K562 (cell line): ENCODE measurements around the gene NT5DC1. TPM values are rescaled to one million over a fixed set of nuclear protein-coding genes. Genes with fewer than 3 reads are reported as not detected.
A peak's percentile ranks its signal among the peaks of the same experiment; 100 is the strongest.

Experiments
- ATF7 ChIP-seq: fragments of 450-650 bp; IDR thresholded peaks from 2 replicates; pipeline ENCODE4 v1.7.1; 2014; ENCODE audit warnings: mild to moderate bottlenecking, moderate library complexity
- CEBPG ChIP-seq, 3 experiments: fragments of 200-800 bp in 1 of 3; sonication (Bioruptor generic) in 1 of 3; sonication (generic) in 1 of 3; formaldehyde crosslinking in 1 of 3; IDR thresholded peaks in 2 of 3; conservative IDR thresholded peaks in 1 of 3; 2 replicates each; pipeline versions ENCODE4 v1.6.1 to v1.8.0; 2016 to 2022; ENCODE audit warnings: missing compliant biosample characterization in 2 of 3, missing genetic modification characterization in 2 of 3, mild to moderate bottlenecking in 1 of 3, missing genetic modification reagents in 1 of 3
- CXXC5 ChIP-seq: fragments of 250-450 bp; sonication (Bioruptor Pico); IDR thresholded peaks from 2 replicates; pipeline ENCODE4 v1.8.0; 2022; ENCODE audit warnings: inconsistent platforms, mild to moderate bottlenecking, moderate library complexity
- DPF2 ChIP-seq: fragments of 450-650 bp; IDR thresholded peaks from 2 replicates; pipeline ENCODE4 v1.6.1; 2016
- JUND ChIP-seq, 2 experiments: IDR thresholded peaks; 2 replicates in 1 of 2; 3 replicates in 1 of 2; pipeline ENCODE4 v1.6.1; 2011; ENCODE audit warnings: borderline replicate concordance in 2 of 2, low read depth in 2 of 2, low read length in 2 of 2, improper control_type of control experiment in 1 of 2, missing biosample characterization in 1 of 2, missing genetic modification characterization in 1 of 2, missing genetic modification reagents in 1 of 2
- KLF1 ChIP-seq: fragments of 450-650 bp; IDR thresholded peaks from 2 replicates; pipeline ENCODE4 v1.6.1; 2016; ENCODE audit warnings: missing genetic modification characterization, missing compliant biosample characterization
- LEF1 ChIP-seq: fragments of 450-650 bp; IDR thresholded peaks from 2 replicates; pipeline ENCODE4 v1.6.1; 2016; ENCODE audit warnings: mild to moderate bottlenecking
- MBD2 ChIP-seq: sonication (generic); IDR thresholded peaks from 2 replicates; pipeline ENCODE4 v1.6.1; 2016; ENCODE audit warnings: low read depth, borderline replicate concordance
- MXI1 ChIP-seq: IDR thresholded peaks from 2 replicates; pipeline ENCODE4 v1.6.1; 2011; ENCODE audit warnings: low read depth, mild to moderate bottlenecking, improper control_type of control experiment, low read length
- MYC ChIP-seq, 2 experiments: fragments of 250-450 bp in 1 of 2; sonication (Bioruptor Pico) in 1 of 2; IDR thresholded peaks; 2 replicates each; pipeline versions ENCODE4 v1.5.1 to v1.6.1; 2012 to 2021; ENCODE audit warnings: low read depth in 2 of 2, borderline replicate concordance in 1 of 2, improper control_type of control experiment in 1 of 2, low read length in 1 of 2, mild to moderate bottlenecking in 1 of 2, moderate library complexity in 1 of 2
- NEUROD1 ChIP-seq: fragments of 150-350 bp; IDR thresholded peaks from 2 replicates; pipeline ENCODE4 v1.6.1; 2014; ENCODE audit warnings: borderline replicate concordance, low read length, low read depth; ENCODE audit not compliant: partially characterized antibody
- PHF8 ChIP-seq: fragments of 200-600 bp; sonication (generic); IDR thresholded peaks from 2 replicates; pipeline ENCODE4 v1.6.1; 2012; ENCODE audit warnings: mixed run types, mild to moderate bottlenecking, inconsistent platforms, low read length, moderate library complexity, borderline replicate concordance
- RBM15 ChIP-seq: fragments of 200-400 bp; formaldehyde crosslinking; IDR thresholded peaks from 2 replicates; pipeline ENCODE4 v1.6.1; 2018; ENCODE audit warnings: mild to moderate bottlenecking, low read length, moderate library complexity; ENCODE audit not compliant: insufficient read depth
- RFX5 ChIP-seq: IDR thresholded peaks from 2 replicates; pipeline ENCODE4 v1.6.1; 2011; ENCODE audit warnings: low read depth, mild to moderate bottlenecking, improper control_type of control experiment, low read length
- TAF1 ChIP-seq: IDR thresholded peaks from 2 replicates; pipeline ENCODE4 v1.6.1; 2011; ENCODE audit warnings: mild to moderate bottlenecking, low read length, moderate library complexity; ENCODE audit not compliant: insufficient read depth, control insufficient read depth, severe bottlenecking; ENCODE audit errors: extremely low read depth
- VEZF1 ChIP-seq: fragments of 200-800 bp; sonication (Bioruptor generic); IDR thresholded peaks from 2 replicates; pipeline ENCODE4 v1.6.1; 2017; ENCODE audit warnings: missing genetic modification characterization, missing compliant biosample characterization
- ZC3H11A ChIP-seq: IDR thresholded peaks from 2 replicates; pipeline ENCODE4 v1.6.1; 2012; ENCODE audit warnings: low read depth, low read length, improper control_type of control experiment
- ZFX ChIP-seq: sonication (generic); formaldehyde crosslinking; IDR thresholded peaks from 2 replicates; pipeline ENCODE4 v1.8.0; 2022; ENCODE audit warnings: mild to moderate bottlenecking, missing genetic modification reagents, moderate library complexity
- ZNF398 ChIP-seq: fragments of 250-450 bp; sonication (Bioruptor Pico); IDR thresholded peaks from 2 replicates; pipeline ENCODE4 v1.8.0; 2021; ENCODE audit warnings: moderate library complexity, mild to moderate bottlenecking, inconsistent platforms
- ZNF584 ChIP-seq: fragments of 200-800 bp; sonication (Bioruptor generic); IDR thresholded peaks from 2 replicates; pipeline ENCODE4 v1.6.1; 2016; ENCODE audit warnings: low read depth, mild to moderate bottlenecking, missing genetic modification characterization, missing compliant biosample characterization
- ZNF778 ChIP-seq: fragments of 450-650 bp; formaldehyde crosslinking; IDR thresholded peaks from 2 replicates; pipeline ENCODE4 v1.4.0; 2020; ENCODE audit warnings: mild to moderate bottlenecking, moderate library complexity
- ZSCAN32 ChIP-seq: fragments of 450-650 bp; formaldehyde crosslinking; IDR thresholded peaks from 2 replicates; pipeline ENCODE4 v1.4.0; 2020; ENCODE audit warnings: mild to moderate bottlenecking, moderate library complexity
- polyA plus RNA-seq, 8 experiments: library from polyadenylated mRNA; depleted of rRNA in 4 of 8; stranded (reverse) in 5 of 8; unstranded in 3 of 8; fragments of >200 nt; fragmentation: Nextera tagmentation in 2 of 8; fragmentation: Illumina TruSeq in 1 of 8; extraction: Ambion mirVana in 2 of 8; extraction: Trizol in 1 of 8; gene quantifications; 2 replicates each; pipeline versions ENCODE4 v1.2.1 to v1.2.3, GENCODE V29; 2011 to 2014; ENCODE audit warnings: inconsistent platforms in 1 of 8, missing spikeins in 1 of 8
- total RNA-seq, 7 experiments: library from RNA; depleted of rRNA in 6 of 7; stranded (reverse); fragments of >200 nt in 6 of 7; fragmentation: Illumina TruSeq in 2 of 7; extraction: Trizol in 2 of 7; gene quantifications; 2 replicates each; pipeline versions ENCODE4 v1.2.1 to v1.2.3, GENCODE V29; 2011 to 2021; ENCODE audit warnings: low replicate concordance in 1 of 7

The NT5DC1 gene
- total and polyA plus RNA-seq, 9 of the 15 experiments (the other 6 are each of a cell fraction or from before 2014, with no cell fraction given): 4.9 to 28.5 (median 16.3) TPM

GRCh38 chr6:116253505-116254296 lies 153.0 kb downstream of the NT5DC1 start, which contains the start of gene TSPYL4 (continued):
- no peak for TF ChIP-seq ZNF398 (CRISPR knock-in tag)
- no peak for TF ChIP-seq LEF1
- TF ChIP-seq ZFX: peak; percentile 69
- peak; percentile 62; the same call in 1 of the 2 replicates for TF ChIP-seq JUND (IDR thresholded peaks at IDR 0.05; ENCODE audit: borderline replicate concordance, low read depth, low read length)
- TF ChIP-seq JUND (tag; IDR thresholded peaks at IDR 0.05; ENCODE audit: borderline replicate concordance, low read depth, low read length): peak; percentile 67; the same call in 2 of the 3 replicates
- TF ChIP-seq MYC (IDR thresholded peaks at IDR 0.05; ENCODE audit: low read depth, low read length): peak; percentile 11; the same call in 1 of the 2 replicates
- TF ChIP-seq MYC (CRISPR knock-in tag; IDR thresholded peaks at IDR 0.05; ENCODE audit: borderline replicate concordance, low read depth): no peak
- no peak for TF ChIP-seq ZSCAN32
- TF ChIP-seq ZC3H11A: no peak
- peak; percentile 74 for TF ChIP-seq PHF8
- TF ChIP-seq DPF2: 0 out of 2 replicates have a peak, but pooled peaks have one; percentile 43
- TF ChIP-seq MXI1: peak; percentile 86
- TF ChIP-seq ATF7: peak; percentile 91
- TF ChIP-seq KLF1 (tag): no peak
- 0 out of 2 replicates have a peak, but pooled peaks have one; percentile 6 for TF ChIP-seq MBD2
- no peak for TF ChIP-seq RBM15
- TF ChIP-seq CEBPG (CRISPR knock-in tag; IDR thresholded peaks at IDR 0.05): no peak; the same call in 1 of the 2 replicates
- TF ChIP-seq CEBPG (tag; conservative IDR thresholded peaks at IDR 0.05 in 1 of 2, IDR thresholded peaks at IDR 0.05 in 1 of 2): peak in 1 of 2 experiments; percentile 8; a peak in 1 of 4 replicates
- peak; percentile 48 for TF ChIP-seq NEUROD1
- no peak for TF ChIP-seq ZNF584
- TF ChIP-seq VEZF1 (CRISPR knock-in tag): peak; percentile 62
- peak; percentile 97 for TF ChIP-seq RFX5
- peak; percentile 52 for TF ChIP-seq TAF1
- peak; percentile 64 for TF ChIP-seq CXXC5 (CRISPR knock-in tag)
- TF ChIP-seq ZNF778 (CRISPR knock-in tag): no peak
